ENCODE results near the gene ZNF827. TPM values are rescaled to one million over a fixed set of nuclear protein-coding genes. Genes with fewer than 3 reads are reported as not detected.

ZNF827 gene
- total RNA-seq, 1 experiment from 2014 or later = 19.1 TPM

DNA sequence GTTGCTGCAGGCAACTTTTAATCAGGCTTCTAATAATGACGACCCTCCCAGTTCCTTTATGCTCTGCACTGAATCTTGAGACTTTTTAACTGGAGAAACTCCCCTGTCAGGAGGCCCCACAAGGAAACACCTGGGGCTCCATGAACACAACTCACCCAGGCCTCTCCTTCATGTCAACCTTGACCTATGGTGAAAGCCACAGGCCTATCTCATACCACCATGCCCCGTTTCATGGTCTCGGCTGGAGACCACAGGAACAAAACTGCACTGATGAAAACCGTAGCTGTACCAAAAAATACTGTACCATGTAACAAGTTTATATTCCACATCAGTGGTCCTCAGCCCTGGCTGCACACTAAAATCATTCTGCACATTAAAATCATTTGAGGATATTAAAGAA, 57.0 kb downstream of the ZNF827 start:
- H3K36me3 ChIP-seq (ENCODE audit: control insufficient read depth in 1 of 2, insufficient read depth in 2 of 2, low read length in 2 of 2) = peaks cover 0 to 2% of the 10 kb centered on the region in 2 experiments; a peak in 2 of 4 replicates
- CTCF ChIA-PET = no interaction called here
- no peak overlapping the region for H3K9ac ChIP-seq (ENCODE audit: low read length)
- H3K27me3 ChIP-seq (ENCODE audit: insufficient read depth, low read length) = no peaks in the 10 kb centered on the region
- ATAC-seq (no peak), DNase-seq (ENCODE audit: low read depth, low spot score) (no peak)
- intact Hi-C loops (cut with micrococcal nuclease) = no loop called here
- 0 out of 4 replicates have a peak, but pooled peaks cover 0 to 2% of the 10 kb centered on the region in 2 experiments for H3K4me1 ChIP-seq (ENCODE audit: control insufficient read depth in 1 of 2, insufficient read depth in 2 of 2, low read length in 2 of 2)
- no peak overlapping the region for H3K4me3 ChIP-seq (replicated peaks in 1 of 2; ENCODE audit: low read depth in 1 of 2, low read length in 2 of 2)
- no peak overlapping the region for H3K4me2 ChIP-seq (ENCODE audit: low read length)
- no peak overlapping the region for H2AFZ ChIP-seq (ENCODE audit: low read depth, low read length, poor library complexity, severe bottlenecking)
- H3K27ac ChIP-seq (ENCODE audit: low read depth, low read length) = no peak overlapping the region
- BruUV-seq (replicated peaks) = no TSS peak
- no peaks in the 10 kb centered on the region for H3K9me2 ChIP-seq (ENCODE audit: insufficient read depth)
- RAD21 ChIA-PET (ENCODE audit: low non-redundant PET in 1 of 2, low total read pairs in 2 of 2, uncharacterized antibody in 2 of 2, unreplicated experiment in 2 of 2) = no interaction called here
- H4K20me1 ChIP-seq (ENCODE audit: insufficient read depth) = no peaks in the 10 kb centered on the region
- no peaks in the 10 kb centered on the region for H3K9me3 ChIP-seq (ENCODE audit: control insufficient read depth in 1 of 2, insufficient read depth in 1 of 2, low read depth in 1 of 2, low read length in 2 of 2)
- no peaks in the 10 kb centered on the region; the same call in none of the 2 replicates for H3K79me2 ChIP-seq (ENCODE audit: insufficient read depth, low read length)
- TF ChIP-seq EZH2 (IDR thresholded peaks at IDR 0.05) = no peak
- POLR2A ChIA-PET = no interaction called here

DNA sequence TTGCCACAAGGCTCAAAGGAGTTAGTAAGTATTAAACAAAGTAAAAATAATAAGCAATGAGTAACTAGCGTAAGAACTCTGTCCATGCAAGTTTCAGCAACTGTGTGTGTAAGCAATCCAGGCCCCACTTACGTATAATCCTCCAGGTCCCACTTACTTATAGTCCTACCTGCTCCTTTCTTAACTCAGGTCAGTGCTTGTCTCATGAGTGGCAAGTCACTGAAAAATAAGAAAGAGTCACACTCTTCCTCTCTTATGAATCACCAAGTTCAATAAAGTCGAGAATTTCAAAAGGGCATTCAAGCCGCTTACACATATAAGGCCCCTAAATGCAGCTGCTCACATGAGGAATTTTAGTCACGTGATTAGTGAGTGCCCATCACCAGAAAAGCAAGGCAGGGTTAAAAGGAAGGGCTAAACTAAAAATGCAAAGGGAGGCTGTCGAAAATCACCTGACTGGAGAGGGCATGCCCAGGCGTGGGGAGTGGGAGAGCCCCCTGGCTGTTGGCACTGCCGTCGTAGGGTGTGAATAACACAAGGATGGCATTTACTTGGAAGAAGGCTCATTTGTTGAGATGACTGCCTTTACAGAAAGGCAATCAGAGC, 58.2 kb downstream of the ZNF827 start:
- no peaks in the 10 kb centered on the region for H4K20me1 ChIP-seq (ENCODE audit: insufficient read depth)
- peaks cover 0 to 2% of the 10 kb centered on the region in 2 experiments; a peak in 2 of 4 replicates for H3K36me3 ChIP-seq (ENCODE audit: control insufficient read depth in 1 of 2, insufficient read depth in 2 of 2, low read length in 2 of 2)
- no peaks in the 10 kb centered on the region for H3K27me3 ChIP-seq (ENCODE audit: insufficient read depth, low read length)
- no peak overlapping the region for H2AFZ ChIP-seq (ENCODE audit: low read depth, low read length, poor library complexity, severe bottlenecking)
- no peak overlapping the region for H3K4me2 ChIP-seq (ENCODE audit: low read length)
- H3K27ac ChIP-seq (ENCODE audit: low read depth, low read length) = no peak overlapping the region
- ChIA-PET RAD21 (ENCODE audit: low non-redundant PET in 1 of 2, low total read pairs in 2 of 2, uncharacterized antibody in 2 of 2, unreplicated experiment in 2 of 2) (no interaction called here), POLR2A (no interaction called here), CTCF (no interaction called here)
- no peaks in the 10 kb centered on the region; the same call in none of the 2 replicates for H3K79me2 ChIP-seq (ENCODE audit: insufficient read depth, low read length)
- no peak for TF ChIP-seq CBX3 (IDR thresholded peaks at IDR 0.05; ENCODE audit: low read depth)
- intact Hi-C loops (cut with micrococcal nuclease) = no loop called here
- DNase-seq (ENCODE audit: low read depth, low spot score) (no peak), ATAC-seq (no peak)
- H3K9me2 ChIP-seq (ENCODE audit: insufficient read depth) = no peaks in the 10 kb centered on the region
- H3K9ac ChIP-seq (ENCODE audit: low read length) = no peak overlapping the region
- H3K4me1 ChIP-seq (ENCODE audit: control insufficient read depth in 1 of 2, insufficient read depth in 2 of 2, low read length in 2 of 2) = 0 out of 4 replicates have a peak, but pooled peaks cover 0 to 2% of the 10 kb centered on the region in 2 experiments
- BruUV-seq (replicated peaks) = no TSS peak
- H3K4me3 ChIP-seq (replicated peaks in 1 of 2; ENCODE audit: low read depth in 1 of 2, low read length in 2 of 2) = no peak overlapping the region
- no peaks in the 10 kb centered on the region for H3K9me3 ChIP-seq (ENCODE audit: control insufficient read depth in 1 of 2, insufficient read depth in 1 of 2, low read depth in 1 of 2, low read length in 2 of 2)

GRCh38 chr4:145879598-145879997, 59.0 kb downstream of the ZNF827 start:
- ChIA-PET CTCF (no interaction called here), RAD21 (ENCODE audit: low non-redundant PET in 1 of 2, low total read pairs in 2 of 2, uncharacterized antibody in 2 of 2, unreplicated experiment in 2 of 2) (no interaction called here), POLR2A (no interaction called here)
- Histone ChIP-seq H3K9ac (ENCODE audit: low read length) (no peak overlapping the region), H3K4me3 (replicated peaks in 1 of 2; ENCODE audit: low read depth in 1 of 2, low read length in 2 of 2) (no peak overlapping the region), H3K9me2 (ENCODE audit: insufficient read depth) (no peaks in the 10 kb centered on the region), H4K20me1 (ENCODE audit: insufficient read depth) (no peaks in the 10 kb centered on the region), H3K9me3 (ENCODE audit: control insufficient read depth in 1 of 2, insufficient read depth in 1 of 2, low read depth in 1 of 2, low read length in 2 of 2) (no peaks in the 10 kb centered on the region), H3K4me1 (ENCODE audit: control insufficient read depth in 1 of 2, insufficient read depth in 2 of 2, low read length in 2 of 2) (0 out of 4 replicates have a peak, but pooled peaks cover 0 to 2% of the 10 kb centered on the region in 2 experiments), H3K4me2 (ENCODE audit: low read length) (no peak overlapping the region), H3K79me2 (ENCODE audit: insufficient read depth, low read length) (no peaks in the 10 kb centered on the region; the same call in 1 of the 2 replicates), H3K27ac (ENCODE audit: low read depth, low read length) (no peak overlapping the region), H3K27me3 (ENCODE audit: insufficient read depth, low read length) (no peaks in the 10 kb centered on the region), H3K36me3 (ENCODE audit: control insufficient read depth in 1 of 2, insufficient read depth in 2 of 2, low read length in 2 of 2) (no peaks in the 10 kb centered on the region; a peak in 1 of 4 replicates), H2AFZ (ENCODE audit: low read depth, low read length, poor library complexity, severe bottlenecking) (no peak overlapping the region)
- intact Hi-C loops (cut with micrococcal nuclease) = no loop called here
- DNase-seq (ENCODE audit: low read depth, low spot score) (no peak), ATAC-seq (no peak)
- no TSS peak for BruUV-seq (replicated peaks)
- TF ChIP-seq ELF1 (IDR thresholded peaks at IDR 0.05; ENCODE audit: borderline replicate concordance, low read depth) (no peak), YY1 (IDR thresholded peaks at IDR 0.05; ENCODE audit: extremely low read depth, insufficient replicate concordance, low read depth, low read length) (no peak), CBX3 (IDR thresholded peaks at IDR 0.05; ENCODE audit: low read depth) (no peak), SRF (IDR thresholded peaks at IDR 0.05; ENCODE audit: low read depth) (no peak), ZNF274 (IDR thresholded peaks at IDR 0.05; ENCODE audit: low read depth, low read length) (no peak), POLR2A (IDR thresholded peaks at IDR 0.05; ENCODE audit: borderline replicate concordance, extremely low read depth, insufficient read depth, insufficient read length) (no peak), POLR2AphosphoS5 (IDR thresholded peaks at IDR 0.05; ENCODE audit: low read depth, low read length) (no peak), SIN3A (IDR thresholded peaks at IDR 0.05; ENCODE audit: low read depth) (no peak)
- TF ChIP-seq, protein P1, sequence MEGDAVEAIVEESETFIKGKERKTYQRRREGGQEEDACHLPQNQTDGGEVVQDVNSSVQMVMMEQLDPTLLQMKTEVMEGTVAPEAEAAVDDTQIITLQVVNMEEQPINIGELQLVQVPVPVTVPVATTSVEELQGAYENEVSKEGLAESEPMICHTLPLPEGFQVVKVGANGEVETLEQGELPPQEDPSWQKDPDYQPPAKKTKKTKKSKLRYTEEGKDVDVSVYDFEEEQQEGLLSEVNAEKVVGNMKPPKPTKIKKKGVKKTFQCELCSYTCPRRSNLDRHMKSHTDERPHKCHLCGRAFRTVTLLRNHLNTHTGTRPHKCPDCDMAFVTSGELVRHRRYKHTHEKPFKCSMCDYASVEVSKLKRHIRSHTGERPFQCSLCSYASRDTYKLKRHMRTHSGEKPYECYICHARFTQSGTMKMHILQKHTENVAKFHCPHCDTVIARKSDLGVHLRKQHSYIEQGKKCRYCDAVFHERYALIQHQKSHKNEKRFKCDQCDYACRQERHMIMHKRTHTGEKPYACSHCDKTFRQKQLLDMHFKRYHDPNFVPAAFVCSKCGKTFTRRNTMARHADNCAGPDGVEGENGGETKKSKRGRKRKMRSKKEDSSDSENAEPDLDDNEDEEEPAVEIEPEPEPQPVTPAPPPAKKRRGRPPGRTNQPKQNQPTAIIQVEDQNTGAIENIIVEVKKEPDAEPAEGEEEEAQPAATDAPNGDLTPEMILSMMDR (IDR thresholded peaks at IDR 0.05 in 2 of 3, conservative IDR thresholded peaks at IDR 0.05 in 1 of 3; ENCODE audit: borderline replicate concordance in 1 of 3, insufficient read depth in 1 of 3, low read depth in 2 of 3, low read length in 2 of 3) = no peak
- TF ChIP-seq, protein P2, sequence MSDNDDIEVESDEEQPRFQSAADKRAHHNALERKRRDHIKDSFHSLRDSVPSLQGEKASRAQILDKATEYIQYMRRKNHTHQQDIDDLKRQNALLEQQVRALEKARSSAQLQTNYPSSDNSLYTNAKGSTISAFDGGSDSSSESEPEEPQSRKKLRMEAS (IDR thresholded peaks at IDR 0.05) = no peak

Data from HCT116 (cell line).